Testis (tissue), 2 donors: ENCODE data around the gene KIAA2012.

Experiments used
- CTCF ChIP-seq, 3 experiments: fragments of 450-650 bp in 2 of 3; fragments of 200-600 bp in 1 of 3; sonication (generic) in 1 of 3; IDR thresholded peaks; one replicate each; pipeline ENCODE4 v1.5.1; 2016 to 2019; ENCODE audit warnings: antibody characterized with exemption in 3 of 3, mild to moderate bottlenecking in 2 of 3, moderate library complexity in 1 of 3
- POLR2A ChIP-seq: fragments of 450-650 bp; IDR thresholded peaks from one replicate; pipeline ENCODE4 v1.6.1; 2017; ENCODE audit warnings: antibody characterized with exemption, mild to moderate bottlenecking, moderate library complexity

- TF ChIP-seq CTCF (IDR thresholded peaks at IDR 0.05), result no peak
- TF ChIP-seq POLR2A, result no peak
Observed at GRCh38 chr2:202049840-202050239, 23.2 kb upstream of the KIAA2012 start.
